OCI-LY7 (cell line): ENCODE results near the gene TMED5. TPM values are rescaled to one million over a fixed set of nuclear protein-coding genes. Genes with fewer than 3 reads are reported as not detected.

Experiments
- BruUV-seq: library from RNA; stranded (reverse); fragments of 400-500 nt; replicated peaks from 2 replicates; lab custom pipeline; 2021; lab: Mats Ljungman, UMichigan
- CTCF ChIA-PET: fragments of 300-600 bp; sonication (Branson Sonifier 250); formaldehyde crosslinking; loops from one replicate; lab custom pipeline; 2022; ENCODE audit warnings: antibody characterized with exemption; ENCODE audit not compliant: unreplicated experiment; lab: Charles Lee
- POLR2A ChIA-PET: fragments of 300-600 bp; sonication (Branson Sonifier 250); formaldehyde crosslinking; loops from one replicate; lab custom pipeline; 2022; ENCODE audit warnings: antibody characterized with exemption; lab: Charles Lee
- DNase-seq: peaks from one replicate; pipeline ENCODE4 v3.0.0-alpha.2; 2015; ENCODE audit warnings: low spot score
- H2AFZ ChIP-seq: fragments of 200-600 bp; sonication (generic), shearing (Covaris generic); 2 replicates; pipeline ENCODE4 v1.6.1; 2014; ENCODE audit warnings: mild to moderate bottlenecking, antibody characterized with exemption, low read length, moderate library complexity
- H3K27ac ChIP-seq: fragments of 200-600 bp; sonication (generic); 2 replicates; pipeline ENCODE4 v1.5.1; 2014; ENCODE audit warnings: mixed run types, low read depth, mild to moderate bottlenecking, moderate library complexity, low read length, inconsistent platforms; ENCODE audit not compliant: poor library complexity, severe bottlenecking
- H3K36me3 ChIP-seq: fragments of 200-600 bp; sonication (generic); 2 replicates; pipeline ENCODE4 v1.6.1; 2014; ENCODE audit warnings: mild to moderate bottlenecking, antibody characterized with exemption, low read length, moderate library complexity, mixed read lengths; ENCODE audit not compliant: insufficient read depth
- H3K4me1 ChIP-seq: fragments of 200-600 bp; sonication (generic); 2 replicates; pipeline ENCODE4 v1.5.1; 2014; ENCODE audit warnings: mild to moderate bottlenecking, low read length; ENCODE audit not compliant: insufficient read depth, poor library complexity, severe bottlenecking
- H3K4me2 ChIP-seq: fragments of 200-600 bp; sonication (generic); 2 replicates; pipeline ENCODE4 v1.6.1; 2014; ENCODE audit warnings: mild to moderate bottlenecking, low read length
- H3K4me3 ChIP-seq: fragments of 200-600 bp; sonication (generic); 2 replicates; pipeline ENCODE4 v1.5.1; 2014; ENCODE audit warnings: mild to moderate bottlenecking, low read depth, low read length; ENCODE audit not compliant: poor library complexity, severe bottlenecking
- H3K79me2 ChIP-seq: fragments of 200-600 bp; sonication (generic); 2 replicates; pipeline ENCODE4 v1.6.1; 2016; ENCODE audit warnings: low read depth, mild to moderate bottlenecking, low read length, moderate library complexity, mixed read lengths; ENCODE audit not compliant: insufficient read depth
- H3K9me2 ChIP-seq: fragments of 200-600 bp; sonication (generic); 2 replicates; pipeline ENCODE4 v1.6.1; 2016; ENCODE audit warnings: mild to moderate bottlenecking, low read length, mixed read lengths; ENCODE audit not compliant: insufficient read depth
- H3K9me3 ChIP-seq: fragments of 200-600 bp; sonication (generic); 2 replicates; pipeline ENCODE4 v1.6.1; 2014; ENCODE audit warnings: mild to moderate bottlenecking, mixed run types, low read length, mixed read lengths
- H4K20me1 ChIP-seq: fragments of 200-600 bp; sonication (generic); 2 replicates; pipeline ENCODE4 v1.6.1; 2014; ENCODE audit warnings: mild to moderate bottlenecking, antibody characterized with exemption, low read length, moderate library complexity, mixed read lengths; ENCODE audit not compliant: insufficient read depth
- CTCF ChIP-seq: fragments of 200-600 bp; sonication (generic); conservative IDR thresholded peaks from 2 replicates; pipeline ENCODE4 v1.5.1; 2014; ENCODE audit warnings: mild to moderate bottlenecking, antibody characterized with exemption, low read length, moderate library complexity, mixed read lengths
- EZH2phosphoT487 ChIP-seq: fragments of 200-600 bp; sonication (generic); IDR thresholded peaks from 2 replicates; pipeline ENCODE4 v1.6.1; 2018; ENCODE audit warnings: low read depth, borderline replicate concordance, mild to moderate bottlenecking, mixed run types, antibody characterized with exemption, low read length, moderate library complexity, mixed read lengths
- intact Hi-C: fragments of 100-400 bp; cut with micrococcal nuclease; formaldehyde crosslinking; loops from one replicate; pipeline ENCODE4 v1.10.0; 2022; ENCODE audit not compliant: unreplicated experiment
- total RNA-seq, 2 experiments: library from RNA; depleted of rRNA in 1 of 2; stranded (reverse); fragments of >200 nt in 1 of 2; shearing (Covaris generic) in 1 of 2; gene quantifications; 2 replicates each; pipeline ENCODE4 v1.2.3, GENCODE V29; 2014 to 2022

Gene TMED5
- total RNA-seq, 2 experiments from 2014 or later: 40.3 to 49.1 TPM

- intact Hi-C loops: no loop called here
- Histone ChIP-seq H3K9me2 (no peaks in the 10 kb centered on the region), H2AFZ (no peak overlapping the region), H3K4me2 (no peak overlapping the region), H3K4me1 (no peaks in the 10 kb centered on the region), H3K9me3 (no peaks in the 10 kb centered on the region), H4K20me1 (peaks cover 9% of the 10 kb centered on the region; the same call in 1 of the 2 replicates), H3K36me3 (peaks cover 93% of the 10 kb centered on the region), H3K4me3 (no peak overlapping the region), H3K27ac (no peak overlapping the region), H3K79me2 (peaks cover 21% of the 10 kb centered on the region; the same call in 1 of the 2 replicates)
- POLR2A ChIA-PET: interaction anchor here (0.6 to 3.6 kb wide), 2 partner anchors 34 to 459 kb away, joined by 3 to 10 read pairs; no protein-coding TSS in a partner anchor
- no TSS peak for BruUV-seq
- TF ChIP-seq EZH2phosphoT487: no peak
- TF ChIP-seq CTCF: no peak
- CTCF ChIA-PET: no interaction called here
- DNase-seq: no peak
Observed at GRCh38 chr1:93152835-93153234, 27.4 kb downstream of the TMED5 start.

GRCh38 chr1:93151474-93151873, 28.7 kb downstream of the TMED5 start:
- BruUV-seq: no TSS peak
- Histone ChIP-seq H3K27ac (no peak overlapping the region), H3K79me2 (peaks cover 21% of the 10 kb centered on the region; the same call in 1 of the 2 replicates), H4K20me1 (peaks cover 9% of the 10 kb centered on the region; the same call in 1 of the 2 replicates), H3K36me3 (peaks cover 97% of the 10 kb centered on the region), H2AFZ (no peak overlapping the region), H3K4me2 (no peak overlapping the region), H3K9me2 (no peaks in the 10 kb centered on the region), H3K4me1 (no peaks in the 10 kb centered on the region), H3K4me3 (no peak overlapping the region), H3K9me3 (no peaks in the 10 kb centered on the region)
- ChIA-PET CTCF (no interaction called here), POLR2A (interaction anchor here (3.6 kb wide), 1 partner anchor 33 kb away, joined by 10 read pairs; no protein-coding TSS in a partner anchor)
- TF ChIP-seq CTCF: no peak
- no peak for TF ChIP-seq EZH2phosphoT487
- no peak for DNase-seq
- intact Hi-C loops: no loop called here

GRCh38 chr1:93150729-93151128, 29.5 kb downstream of the TMED5 start:
- Histone ChIP-seq H3K36me3 (peaks cover 91% of the 10 kb centered on the region), H3K4me2 (no peak overlapping the region), H3K9me3 (no peaks in the 10 kb centered on the region), H3K27ac (no peak overlapping the region), H3K9me2 (no peaks in the 10 kb centered on the region), H4K20me1 (peaks cover 9% of the 10 kb centered on the region; the same call in 1 of the 2 replicates), H3K4me1 (no peaks in the 10 kb centered on the region), H3K79me2 (peaks cover 18% of the 10 kb centered on the region; the same call in 1 of the 2 replicates), H2AFZ (no peak overlapping the region), H3K4me3 (no peak overlapping the region)
- TF ChIP-seq EZH2phosphoT487 (no peak), CTCF (no peak)
- POLR2A ChIA-PET: interaction anchor here (0.7 to 3.6 kb wide), 2 partner anchors 32 to 39 kb away, joined by 3 to 10 read pairs; no protein-coding TSS in a partner anchor
- DNase-seq: no peak
- BruUV-seq: no TSS peak
- CTCF ChIA-PET: no interaction called here
- intact Hi-C loops: no loop called here
